Activated CD4-positive, CD25-positive, alpha-beta regulatory T cell treated with anti-CD3 and anti-CD28 coated beads, Interleukin-2, amount 50 U/mL, for 72 hours (primary cell): ENCODE data around the gene PRDM16.

Experiments
- DNase-seq: peaks from one replicate; pipeline ENCODE4 v3.0.0; 2021

The PRDM16 gene

GRCh38 chr1:3250624-3251023 lies 181.6 kb downstream of the PRDM16 start:
- DNase-seq, result no peak

GRCh38 chr1:3251099-3251806 lies 182.2 kb downstream of the PRDM16 start:
- DNase-seq, result no peak

- DNase-seq, result no peak
These were observed 182.9 kb downstream of the PRDM16 start for GRCh38 chr1:3251807-3252428.

GRCh38 chr1:3255680-3256079 lies 186.7 kb downstream of the PRDM16 start:
- no peak for DNase-seq

GRCh38 chr1:3257788-3258187 lies 188.8 kb downstream of the PRDM16 start:
- DNase-seq, result no peak

- no peak for DNase-seq
These were observed 189.5 kb downstream of the PRDM16 start for GRCh38 chr1:3258386-3259003.

- DNase-seq, result no peak
These were observed 190.0 kb downstream of the PRDM16 start for GRCh38 chr1:3259020-3259419.

GRCh38 chr1:3261007-3261968 lies 192.3 kb downstream of the PRDM16 start:
- no peak for DNase-seq

GRCh38 chr1:3261969-3262579 lies 193.1 kb downstream of the PRDM16 start:
- DNase-seq, result no peak

GRCh38 chr1:3262681-3263286 lies 193.8 kb downstream of the PRDM16 start:
- DNase-seq, result no peak

GRCh38 chr1:3263790-3264189 lies 194.8 kb downstream of the PRDM16 start:
- DNase-seq, result no peak

- no peak for DNase-seq
These were observed 195.5 kb downstream of the PRDM16 start for GRCh38 chr1:3264456-3264855.

GRCh38 chr1:3265835-3266805 lies 197.1 kb downstream of the PRDM16 start:
- no peak for DNase-seq

- no peak for DNase-seq
These were observed 198.0 kb downstream of the PRDM16 start for GRCh38 chr1:3266870-3267549.

- no peak for DNase-seq
These were observed 198.7 kb downstream of the PRDM16 start for GRCh38 chr1:3267550-3268270.

GRCh38 chr1:3268281-3268680 lies 199.3 kb downstream of the PRDM16 start:
- no peak for DNase-seq

GRCh38 chr1:3270403-3271245 lies 201.6 kb downstream of the PRDM16 start:
- no peak for DNase-seq

GRCh38 chr1:3271866-3272265 lies 202.9 kb downstream of the PRDM16 start:
- no peak for DNase-seq
